OCI-LY7 (cell line): ENCODE measurements around the gene MAGEA12. TPM values are rescaled to one million over a fixed set of nuclear protein-coding genes. Genes with fewer than 3 reads are reported as not detected.
"Not testable (repeated sequence)": the region's sequence is repeated elsewhere in the genome, so short reads cannot be mapped to it uniquely, and the experiment has no call there.

ENCODE experiments used
- BruUV-seq: library from RNA; stranded (reverse); fragments of 400-500 nt; replicated peaks from 2 replicates; lab custom pipeline; 2021; lab: Mats Ljungman, UMichigan
- CTCF ChIA-PET: fragments of 300-600 bp; sonication (Branson Sonifier 250); formaldehyde crosslinking; loops from one replicate; lab custom pipeline; 2022; ENCODE audit warnings: antibody characterized with exemption; ENCODE audit not compliant: unreplicated experiment; lab: Charles Lee
- POLR2A ChIA-PET: fragments of 300-600 bp; sonication (Branson Sonifier 250); formaldehyde crosslinking; loops from one replicate; lab custom pipeline; 2022; ENCODE audit warnings: antibody characterized with exemption; lab: Charles Lee
- DNase-seq: peaks from one replicate; pipeline ENCODE4 v3.0.0-alpha.2; 2015; ENCODE audit warnings: low spot score
- H2AFZ ChIP-seq: fragments of 200-600 bp; sonication (generic), shearing (Covaris generic); 2 replicates; pipeline ENCODE4 v1.6.1; 2014; ENCODE audit warnings: mild to moderate bottlenecking, antibody characterized with exemption, low read length, moderate library complexity
- H3K27ac ChIP-seq: fragments of 200-600 bp; sonication (generic); 2 replicates; pipeline ENCODE4 v1.5.1; 2014; ENCODE audit warnings: mixed run types, low read depth, mild to moderate bottlenecking, moderate library complexity, low read length, inconsistent platforms; ENCODE audit not compliant: poor library complexity, severe bottlenecking
- H3K36me3 ChIP-seq: fragments of 200-600 bp; sonication (generic); 2 replicates; pipeline ENCODE4 v1.6.1; 2014; ENCODE audit warnings: mild to moderate bottlenecking, antibody characterized with exemption, low read length, moderate library complexity, mixed read lengths; ENCODE audit not compliant: insufficient read depth
- H3K4me1 ChIP-seq: fragments of 200-600 bp; sonication (generic); 2 replicates; pipeline ENCODE4 v1.5.1; 2014; ENCODE audit warnings: mild to moderate bottlenecking, low read length; ENCODE audit not compliant: insufficient read depth, poor library complexity, severe bottlenecking
- H3K4me2 ChIP-seq: fragments of 200-600 bp; sonication (generic); 2 replicates; pipeline ENCODE4 v1.6.1; 2014; ENCODE audit warnings: mild to moderate bottlenecking, low read length
- H3K4me3 ChIP-seq: fragments of 200-600 bp; sonication (generic); 2 replicates; pipeline ENCODE4 v1.5.1; 2014; ENCODE audit warnings: mild to moderate bottlenecking, low read depth, low read length; ENCODE audit not compliant: poor library complexity, severe bottlenecking
- H3K79me2 ChIP-seq: fragments of 200-600 bp; sonication (generic); 2 replicates; pipeline ENCODE4 v1.6.1; 2016; ENCODE audit warnings: low read depth, mild to moderate bottlenecking, low read length, moderate library complexity, mixed read lengths; ENCODE audit not compliant: insufficient read depth
- H3K9me2 ChIP-seq: fragments of 200-600 bp; sonication (generic); 2 replicates; pipeline ENCODE4 v1.6.1; 2016; ENCODE audit warnings: mild to moderate bottlenecking, low read length, mixed read lengths; ENCODE audit not compliant: insufficient read depth
- H3K9me3 ChIP-seq: fragments of 200-600 bp; sonication (generic); 2 replicates; pipeline ENCODE4 v1.6.1; 2014; ENCODE audit warnings: mild to moderate bottlenecking, mixed run types, low read length, mixed read lengths
- H4K20me1 ChIP-seq: fragments of 200-600 bp; sonication (generic); 2 replicates; pipeline ENCODE4 v1.6.1; 2014; ENCODE audit warnings: mild to moderate bottlenecking, antibody characterized with exemption, low read length, moderate library complexity, mixed read lengths; ENCODE audit not compliant: insufficient read depth
- EZH2phosphoT487 ChIP-seq: fragments of 200-600 bp; sonication (generic); IDR thresholded peaks from 2 replicates; pipeline ENCODE4 v1.6.1; 2018; ENCODE audit warnings: low read depth, borderline replicate concordance, mild to moderate bottlenecking, mixed run types, antibody characterized with exemption, low read length, moderate library complexity, mixed read lengths
- intact Hi-C: fragments of 100-400 bp; cut with micrococcal nuclease; formaldehyde crosslinking; loops from one replicate; pipeline ENCODE4 v1.10.0; 2022; ENCODE audit not compliant: unreplicated experiment
- total RNA-seq, 2 experiments: library from RNA; depleted of rRNA in 1 of 2; stranded (reverse); fragments of >200 nt in 1 of 2; shearing (Covaris generic) in 1 of 2; gene quantifications; 2 replicates each; pipeline ENCODE4 v1.2.3, GENCODE V29; 2014 to 2022
- TF ChIP-seq, protein P1 (sequence below): fragments of 200-600 bp; sonication (generic); conservative IDR thresholded peaks from 2 replicates; pipeline ENCODE4 v1.5.1; 2014; ENCODE audit warnings: mild to moderate bottlenecking, antibody characterized with exemption, low read length, moderate library complexity, mixed read lengths

Gene MAGEA12
- total RNA-seq, 2 experiments from 2014 or later: not detected

DNA sequence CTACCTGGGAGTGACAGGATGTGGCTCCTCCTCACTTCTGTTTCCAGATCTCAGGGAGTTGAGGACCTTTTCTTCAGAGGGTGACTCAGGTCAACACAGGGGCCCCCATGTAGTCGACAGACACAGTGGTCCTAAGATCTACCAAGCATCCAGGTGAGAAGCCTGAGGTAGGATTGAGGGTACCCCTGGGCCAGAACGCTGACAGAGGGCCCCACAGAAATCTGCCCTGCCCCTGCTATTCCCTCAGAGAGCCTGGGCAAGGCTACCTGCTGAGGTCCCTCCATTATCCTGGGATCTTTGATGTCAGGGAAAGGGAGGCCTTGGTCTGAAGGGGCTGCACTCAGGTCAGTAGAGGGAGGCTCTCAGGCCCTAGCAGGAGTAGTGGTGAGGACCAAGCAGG is 1.5 kb downstream of the MAGEA12 start:
- Histone ChIP-seq H3K79me2 (no peaks in the 10 kb centered on the region), H4K20me1 (no peaks in the 10 kb centered on the region), H3K9me3 (no peaks in the 10 kb centered on the region), H3K9me2 (no peaks in the 10 kb centered on the region), H3K4me2 (no peak overlapping the region), H3K4me3 (no peak overlapping the region), H3K27ac (no peak overlapping the region), H3K36me3 (no peaks in the 10 kb centered on the region), H3K4me1 (no peaks in the 10 kb centered on the region), H2AFZ (no peak overlapping the region)
- ChIA-PET CTCF (no interaction called here), POLR2A (no interaction called here)
- BruUV-seq: no TSS peak
- TF ChIP-seq EZH2phosphoT487: no peak
- TF ChIP-seq, protein P1, sequence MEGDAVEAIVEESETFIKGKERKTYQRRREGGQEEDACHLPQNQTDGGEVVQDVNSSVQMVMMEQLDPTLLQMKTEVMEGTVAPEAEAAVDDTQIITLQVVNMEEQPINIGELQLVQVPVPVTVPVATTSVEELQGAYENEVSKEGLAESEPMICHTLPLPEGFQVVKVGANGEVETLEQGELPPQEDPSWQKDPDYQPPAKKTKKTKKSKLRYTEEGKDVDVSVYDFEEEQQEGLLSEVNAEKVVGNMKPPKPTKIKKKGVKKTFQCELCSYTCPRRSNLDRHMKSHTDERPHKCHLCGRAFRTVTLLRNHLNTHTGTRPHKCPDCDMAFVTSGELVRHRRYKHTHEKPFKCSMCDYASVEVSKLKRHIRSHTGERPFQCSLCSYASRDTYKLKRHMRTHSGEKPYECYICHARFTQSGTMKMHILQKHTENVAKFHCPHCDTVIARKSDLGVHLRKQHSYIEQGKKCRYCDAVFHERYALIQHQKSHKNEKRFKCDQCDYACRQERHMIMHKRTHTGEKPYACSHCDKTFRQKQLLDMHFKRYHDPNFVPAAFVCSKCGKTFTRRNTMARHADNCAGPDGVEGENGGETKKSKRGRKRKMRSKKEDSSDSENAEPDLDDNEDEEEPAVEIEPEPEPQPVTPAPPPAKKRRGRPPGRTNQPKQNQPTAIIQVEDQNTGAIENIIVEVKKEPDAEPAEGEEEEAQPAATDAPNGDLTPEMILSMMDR: no peak
- no peak for DNase-seq
- intact Hi-C loops: no loop called here

DNA sequence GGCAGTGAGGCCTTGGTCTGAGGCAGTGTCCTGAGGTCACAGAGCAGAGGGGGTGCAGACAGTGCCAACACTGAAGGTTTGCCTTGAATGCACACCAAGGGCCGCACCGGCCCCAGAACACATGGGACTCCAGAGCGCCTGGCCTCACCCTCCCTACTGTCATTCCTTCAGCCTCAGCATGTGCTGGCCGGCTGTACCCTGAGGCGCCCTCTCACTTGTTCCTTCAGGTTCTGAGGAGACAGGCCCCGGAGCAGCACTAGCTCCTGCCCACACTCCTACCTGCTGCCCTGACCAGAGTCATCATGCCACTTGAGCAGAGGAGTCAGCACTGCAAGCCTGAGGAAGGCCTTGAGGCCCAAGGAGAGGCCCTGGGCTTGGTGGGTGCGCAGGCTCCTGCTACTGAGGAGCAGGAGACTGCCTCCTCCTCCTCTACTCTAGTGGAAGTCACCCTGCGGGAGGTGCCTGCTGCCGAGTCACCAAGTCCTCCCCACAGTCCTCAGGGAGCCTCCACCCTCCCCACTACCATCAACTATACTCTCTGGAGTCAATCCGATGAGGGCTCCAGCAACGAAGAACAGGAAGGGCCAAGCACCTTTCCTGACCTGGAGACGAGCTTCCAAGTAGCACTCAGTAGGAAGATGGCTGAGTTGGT is 2.4 kb downstream of the MAGEA12 start:
- Histone ChIP-seq H3K4me3 (no peak overlapping the region), H2AFZ (no peak overlapping the region), H4K20me1 (no peaks in the 10 kb centered on the region), H3K9me2 (no peaks in the 10 kb centered on the region), H3K36me3 (no peaks in the 10 kb centered on the region), H3K79me2 (no peaks in the 10 kb centered on the region), H3K4me1 (no peaks in the 10 kb centered on the region), H3K27ac (no peak overlapping the region), H3K9me3 (no peaks in the 10 kb centered on the region), H3K4me2 (no peak overlapping the region)
- DNase-seq: no peak
- ChIA-PET CTCF (no interaction called here), POLR2A (no interaction called here)
- intact Hi-C loops: no loop called here
- BruUV-seq: no TSS peak
- TF ChIP-seq, protein P1: no peak
- TF ChIP-seq EZH2phosphoT487: no peak

DNA sequence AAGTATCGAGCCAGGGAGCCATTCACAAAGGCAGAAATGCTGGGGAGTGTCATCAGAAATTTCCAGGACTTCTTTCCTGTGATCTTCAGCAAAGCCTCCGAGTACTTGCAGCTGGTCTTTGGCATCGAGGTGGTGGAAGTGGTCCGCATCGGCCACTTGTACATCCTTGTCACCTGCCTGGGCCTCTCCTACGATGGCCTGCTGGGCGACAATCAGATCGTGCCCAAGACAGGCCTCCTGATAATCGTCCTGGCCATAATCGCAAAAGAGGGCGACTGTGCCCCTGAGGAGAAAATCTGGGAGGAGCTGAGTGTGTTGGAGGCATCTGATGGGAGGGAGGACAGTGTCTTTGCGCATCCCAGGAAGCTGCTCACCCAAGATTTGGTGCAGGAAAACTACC is 3.0 kb downstream of the MAGEA12 start:
- H3K4me1 ChIP-seq, CTCF ChIA-PET, H2AFZ ChIP-seq, H3K4me2 ChIP-seq, H3K27ac ChIP-seq, H3K79me2 ChIP-seq, BruUV-seq, POLR2A ChIA-PET, DNase-seq, H3K36me3 ChIP-seq, H3K9me3 ChIP-seq, H3K9me2 ChIP-seq, H3K4me3 ChIP-seq, intact Hi-C loops, H4K20me1 ChIP-seq: not testable (repeated sequence)
